Measurements from ENCODE around the gene MYRIP. TPM values are rescaled to one million over a fixed set of nuclear protein-coding genes. Genes with fewer than 3 reads are reported as not detected.

Gene MYRIP
- total and polyA plus RNA-seq, 8 donors, result 0.29 to 1.9 (median 0.57) TPM

DNA sequence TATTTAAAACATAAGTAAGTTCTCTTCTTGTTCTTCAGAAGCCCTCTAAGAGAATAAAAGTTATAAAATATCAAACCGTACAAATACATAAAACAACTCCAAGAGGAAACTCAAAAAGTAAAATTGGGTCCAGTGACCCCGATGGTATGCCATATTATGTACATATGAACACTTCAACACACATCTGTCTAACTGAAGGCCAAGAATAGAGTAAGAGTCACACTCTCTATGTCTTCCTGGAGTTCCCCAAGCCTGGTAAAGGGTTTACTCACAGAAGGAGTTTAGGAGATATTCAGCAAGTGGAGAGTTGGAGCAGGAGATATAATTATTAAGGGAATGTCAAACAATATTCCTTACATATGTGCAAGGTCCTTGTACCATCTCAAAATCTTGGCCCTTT, 398.8 kb downstream of the MYRIP start:
- no peak for DNase-seq
- H3K9me3 ChIP-seq, result no peaks in the 10 kb centered on the region
- intact Hi-C loops (cut with DNase I), result no loop called here
- H3K27ac ChIP-seq, result no peak overlapping the region
- H3K36me3 ChIP-seq, result no peaks in the 10 kb centered on the region
- H3K4me1 ChIP-seq, result peaks cover 0 to 5% of the 10 kb centered on the region in 2 donors
- H3K4me3 ChIP-seq, result no peak overlapping the region
- H3K27me3 ChIP-seq, result no peaks in the 10 kb centered on the region
- TF ChIP-seq, protein P1, sequence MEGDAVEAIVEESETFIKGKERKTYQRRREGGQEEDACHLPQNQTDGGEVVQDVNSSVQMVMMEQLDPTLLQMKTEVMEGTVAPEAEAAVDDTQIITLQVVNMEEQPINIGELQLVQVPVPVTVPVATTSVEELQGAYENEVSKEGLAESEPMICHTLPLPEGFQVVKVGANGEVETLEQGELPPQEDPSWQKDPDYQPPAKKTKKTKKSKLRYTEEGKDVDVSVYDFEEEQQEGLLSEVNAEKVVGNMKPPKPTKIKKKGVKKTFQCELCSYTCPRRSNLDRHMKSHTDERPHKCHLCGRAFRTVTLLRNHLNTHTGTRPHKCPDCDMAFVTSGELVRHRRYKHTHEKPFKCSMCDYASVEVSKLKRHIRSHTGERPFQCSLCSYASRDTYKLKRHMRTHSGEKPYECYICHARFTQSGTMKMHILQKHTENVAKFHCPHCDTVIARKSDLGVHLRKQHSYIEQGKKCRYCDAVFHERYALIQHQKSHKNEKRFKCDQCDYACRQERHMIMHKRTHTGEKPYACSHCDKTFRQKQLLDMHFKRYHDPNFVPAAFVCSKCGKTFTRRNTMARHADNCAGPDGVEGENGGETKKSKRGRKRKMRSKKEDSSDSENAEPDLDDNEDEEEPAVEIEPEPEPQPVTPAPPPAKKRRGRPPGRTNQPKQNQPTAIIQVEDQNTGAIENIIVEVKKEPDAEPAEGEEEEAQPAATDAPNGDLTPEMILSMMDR (IDR thresholded peaks at IDR 0.05), result no peak
- ATAC-seq, result no peak

DNA sequence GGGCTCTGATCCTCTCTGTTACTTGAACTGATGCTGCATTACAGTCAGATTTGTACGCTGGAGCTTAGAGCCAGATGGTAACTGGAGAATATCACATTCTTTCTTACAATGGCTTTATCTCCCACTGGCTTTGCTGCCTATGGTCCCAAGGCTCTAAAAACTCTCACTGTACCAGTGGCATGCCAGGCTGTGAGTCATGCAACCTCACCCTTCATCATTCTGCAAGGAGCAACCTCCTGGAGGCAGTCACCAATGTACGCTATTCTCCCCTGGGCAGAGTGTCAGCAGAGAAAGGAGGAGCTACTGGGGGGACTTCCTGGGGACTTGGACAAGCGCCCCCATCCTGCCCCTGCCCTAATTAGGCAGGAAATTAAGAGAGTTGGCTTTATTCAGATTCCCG, 402.2 kb downstream of the MYRIP start:
- peaks cover 0 to 5% of the 10 kb centered on the region in 2 donors for H3K4me1 ChIP-seq
- no peak for DNase-seq
- no peak overlapping the region for H3K4me3 ChIP-seq
- H3K36me3 ChIP-seq, result no peaks in the 10 kb centered on the region
- ATAC-seq, result no peak
- H3K9me3 ChIP-seq, result no peaks in the 10 kb centered on the region
- no peak overlapping the region for H3K27ac ChIP-seq
- TF ChIP-seq, protein P1 (IDR thresholded peaks at IDR 0.05), result no peak
- H3K27me3 ChIP-seq, result no peaks in the 10 kb centered on the region
- intact Hi-C loops (cut with DNase I), result no loop called here

DNA sequence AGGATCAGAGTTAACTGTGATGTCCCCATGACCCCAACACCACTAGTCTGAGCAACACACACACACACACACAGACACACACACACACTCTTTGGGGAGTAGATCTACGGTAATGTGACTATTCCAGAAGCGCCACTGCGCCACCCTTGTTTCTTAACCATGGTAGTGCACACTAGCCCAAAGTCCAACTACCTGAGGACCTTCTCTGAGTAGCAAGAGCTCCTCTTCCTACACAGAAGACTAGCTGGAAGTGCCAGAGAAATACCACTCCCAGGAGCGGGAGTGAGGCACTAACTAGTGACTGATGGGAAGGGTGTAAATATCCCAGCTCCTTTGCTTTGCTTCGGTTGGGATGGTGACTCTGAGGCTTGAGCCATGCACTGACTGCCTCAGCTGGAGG, 404.1 kb downstream of the MYRIP start:
- no peaks in the 10 kb centered on the region for H3K36me3 ChIP-seq
- ATAC-seq (no peak), DNase-seq (no peak)
- H3K4me1 ChIP-seq, result no peaks in the 10 kb centered on the region
- TF ChIP-seq, protein P1 (IDR thresholded peaks at IDR 0.05), result no peak
- intact Hi-C loops (cut with DNase I), result no loop called here
- H3K4me3 ChIP-seq, result no peak overlapping the region
- no peak overlapping the region for H3K27ac ChIP-seq
- H3K27me3 ChIP-seq, result no peaks in the 10 kb centered on the region
- H3K9me3 ChIP-seq, result no peaks in the 10 kb centered on the region

DNA sequence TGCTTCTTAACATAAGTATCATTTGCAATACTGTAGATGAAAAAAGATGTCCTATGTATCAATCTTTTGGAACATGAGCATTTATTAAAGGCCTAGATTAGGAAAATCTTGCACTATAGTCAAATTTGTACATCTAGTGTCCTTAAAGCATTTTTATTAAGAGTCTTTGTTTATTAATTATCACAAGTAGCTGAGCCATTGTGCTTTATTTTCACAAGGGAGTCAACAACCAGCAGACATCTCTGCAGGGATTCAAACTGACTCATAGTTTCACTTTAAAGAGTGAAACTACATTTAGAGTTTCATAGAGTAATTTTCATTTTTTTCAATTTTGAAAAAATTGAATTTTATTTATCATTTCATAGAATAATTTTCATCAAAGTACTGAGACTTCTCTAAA, 405.6 kb downstream of the MYRIP start:
- intact Hi-C loops (cut with DNase I), result no loop called here
- H3K9me3 ChIP-seq, result no peaks in the 10 kb centered on the region
- H3K4me1 ChIP-seq, result no peaks in the 10 kb centered on the region
- no peak overlapping the region for H3K27ac ChIP-seq
- no peak for DNase-seq
- H3K36me3 ChIP-seq, result no peaks in the 10 kb centered on the region
- no peaks in the 10 kb centered on the region for H3K27me3 ChIP-seq
- H3K4me3 ChIP-seq, result no peak overlapping the region
- no peak for ATAC-seq
- TF ChIP-seq, protein P1 (IDR thresholded peaks at IDR 0.05), result no peak

DNA sequence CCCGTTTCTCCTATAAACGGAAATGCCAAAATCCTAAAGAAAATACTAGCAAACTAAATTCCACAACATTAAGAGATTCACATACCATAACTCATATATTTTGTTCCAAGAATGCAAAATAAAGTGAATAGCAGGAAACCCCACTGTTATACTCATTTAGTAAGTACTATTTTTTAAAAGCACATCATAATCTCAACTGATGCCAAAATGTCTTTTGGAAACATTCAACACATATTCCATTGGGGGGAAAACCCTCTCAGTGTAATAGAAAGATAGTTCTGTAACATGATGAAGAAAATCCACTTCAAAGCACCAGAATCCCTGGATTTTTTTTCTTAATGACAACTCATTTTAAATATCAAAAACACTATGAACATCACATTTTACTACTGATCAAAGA, 407.1 kb downstream of the MYRIP start:
- DNase-seq (peak in 1 of 4 donors; percentile 6), ATAC-seq (no peak)
- Histone ChIP-seq H3K4me3 (no peak overlapping the region), H3K27ac (no peak overlapping the region), H3K9me3 (no peaks in the 10 kb centered on the region), H3K4me1 (no peaks in the 10 kb centered on the region), H3K27me3 (no peaks in the 10 kb centered on the region), H3K36me3 (no peaks in the 10 kb centered on the region)
- TF ChIP-seq, protein P1 (IDR thresholded peaks at IDR 0.05), result no peak
- intact Hi-C loops (cut with DNase I), result no loop called here
